Tongue (tissue), 2 donors: ENCODE data around the gene ZNF24. TPM values are rescaled to one million over a fixed set of nuclear protein-coding genes. Genes with fewer than 3 reads are reported as not detected.

Experiments used
- DNase-seq: peaks from one replicate; pipeline ENCODE4 v3.0.0-alpha.2; 2015
- total RNA-seq: library from RNA; depleted of rRNA; stranded (reverse); fragments of >200 nt; gene quantifications from one replicate; pipeline ENCODE4 v1.2.3, GENCODE V29; 2014

The ZNF24 gene
- total RNA-seq, 1 donor from 2014 or later, result 59.2 TPM

DNA sequence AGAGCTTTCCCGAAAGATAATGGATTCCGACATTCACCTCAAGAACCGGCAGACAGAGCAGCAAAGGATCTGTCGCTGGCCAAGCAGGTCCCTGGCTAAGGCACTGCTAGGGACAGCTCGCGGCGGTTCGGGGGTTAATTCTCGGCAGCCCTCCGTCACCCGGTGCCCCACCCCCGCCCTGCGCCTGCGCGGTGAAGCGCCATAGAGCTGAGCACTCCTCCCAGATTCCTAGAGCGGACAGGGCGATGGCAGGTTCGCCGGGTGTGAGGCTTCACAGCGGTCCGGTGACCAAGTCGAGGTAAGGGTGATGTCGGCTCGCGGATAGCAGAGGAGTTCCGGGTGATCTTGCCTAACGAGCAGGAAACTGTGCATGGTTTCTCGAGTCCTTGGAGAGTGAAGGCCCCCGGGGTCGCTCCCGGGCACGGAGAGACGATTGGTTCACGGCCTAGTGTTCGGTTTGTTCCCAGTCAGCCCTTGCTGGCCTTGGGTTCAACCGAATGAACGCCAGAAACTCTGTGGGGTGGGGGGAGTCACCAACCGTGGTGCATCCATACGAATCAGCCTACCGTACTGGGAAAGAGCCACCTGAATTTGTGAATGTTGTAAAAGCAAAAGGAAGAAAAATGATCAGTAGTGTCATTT is 54.0 kb downstream of the ZNF24 start, which contains the start of gene ZSCAN30:
Gene ZSCAN30, minus strand, starts transcription at position 136 of the 642 bp plus-strand sequence. CDS start 25,877 bp downstream, outside the sequence.
- peak; percentile 99 for DNase-seq

DNA sequence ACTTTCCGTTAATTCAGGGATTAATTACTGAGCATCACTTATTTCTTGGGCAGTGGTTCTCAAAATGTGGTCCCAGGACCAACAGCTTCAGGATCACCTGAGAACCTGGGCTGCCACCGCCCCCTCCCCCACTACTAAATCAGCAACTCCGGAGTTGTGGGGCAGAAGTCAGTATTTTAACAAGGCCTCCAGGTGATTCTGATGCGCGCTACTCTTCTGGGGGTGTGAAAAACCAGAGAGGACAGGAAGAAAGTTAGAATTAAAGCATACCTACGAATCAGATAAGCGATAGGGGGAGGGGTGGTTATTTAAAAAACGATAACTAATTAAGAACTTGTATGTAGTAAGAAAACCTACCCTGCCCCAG is 54.5 kb downstream of the ZNF24 start:
- no peak for DNase-seq

DNA sequence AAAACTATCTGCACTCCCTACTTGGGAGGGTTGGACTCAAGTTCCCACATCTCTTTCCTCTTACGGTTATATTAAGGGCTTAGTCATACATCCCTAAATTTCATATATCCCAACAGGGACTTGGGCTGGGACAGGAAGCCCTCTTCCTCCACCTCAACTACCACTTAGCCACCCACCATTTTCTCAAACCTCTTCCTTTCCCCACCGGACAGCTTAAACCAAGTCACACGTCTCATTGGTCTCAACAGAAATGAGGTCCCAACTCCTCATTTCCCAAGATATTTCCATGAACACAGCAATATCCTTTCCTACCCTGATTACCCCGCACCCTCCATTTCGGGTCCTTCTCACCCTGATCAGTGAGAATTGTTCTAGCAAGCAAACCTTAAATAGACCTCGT is 54.9 kb downstream of the ZNF24 start:
- no peak for DNase-seq

DNA sequence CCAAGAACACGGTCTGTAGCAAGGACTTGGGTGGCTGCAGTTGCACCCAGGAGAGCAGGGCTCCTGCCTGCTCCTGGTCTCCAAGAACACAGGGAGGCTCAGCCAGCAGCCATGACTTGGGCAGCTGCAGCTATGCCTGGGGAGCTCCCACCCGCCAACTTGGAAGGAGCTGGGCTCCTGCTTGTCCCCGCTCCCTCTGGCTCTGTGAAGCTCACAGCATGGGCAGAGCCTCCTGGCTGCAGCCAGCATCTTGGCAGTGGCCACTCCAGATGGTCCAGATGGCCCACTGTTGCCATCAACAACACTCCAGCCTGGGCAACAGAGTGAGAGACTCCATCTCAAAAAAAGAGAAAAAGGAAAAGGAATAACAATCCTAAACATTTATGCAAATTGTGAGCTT is 59.4 kb downstream of the ZNF24 start:
- no peak for DNase-seq

DNA sequence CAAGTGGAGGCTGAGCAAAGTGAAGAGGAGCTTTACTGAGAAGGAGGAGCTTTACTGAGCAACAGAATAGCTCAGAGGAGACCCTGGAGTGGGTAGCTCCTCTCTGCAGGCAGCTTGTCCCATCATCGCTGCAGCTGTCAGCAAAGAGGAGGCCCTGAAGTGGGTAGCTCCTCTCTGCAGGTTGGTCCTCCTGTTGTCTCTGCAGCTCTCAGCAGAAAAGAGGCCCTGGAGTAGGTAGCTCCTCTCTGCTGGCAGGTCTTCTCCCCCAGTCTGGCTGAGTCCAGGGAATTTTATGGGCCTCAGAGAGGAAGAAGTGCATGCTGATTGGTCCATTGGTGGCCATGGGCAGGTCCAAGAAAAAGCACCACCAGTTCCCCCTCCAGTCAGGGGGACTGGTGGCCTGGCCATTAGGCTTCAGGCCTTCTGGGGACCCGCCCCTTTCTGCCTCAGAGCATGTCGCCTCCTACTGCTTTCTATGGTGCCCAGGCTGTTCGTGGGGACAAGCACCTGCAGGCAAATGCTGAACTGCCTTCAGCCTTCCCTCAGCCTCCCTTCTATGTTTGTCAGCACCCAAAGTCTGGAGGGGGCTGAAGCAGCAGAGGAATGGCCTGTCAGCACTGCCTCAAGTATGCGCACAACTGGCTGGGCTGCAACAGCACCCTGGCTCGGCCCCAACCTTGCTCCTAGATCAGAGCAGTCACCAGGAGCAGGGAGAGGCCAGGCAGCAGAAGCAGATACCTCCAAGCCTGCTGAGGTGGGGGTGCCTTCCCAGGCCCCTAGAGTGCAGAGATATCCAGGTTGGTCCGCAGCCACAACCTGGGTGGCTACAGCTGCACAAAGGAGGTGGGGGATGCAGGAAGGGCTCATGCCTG is 60.1 kb downstream of the ZNF24 start:
- no peak for DNase-seq

DNA sequence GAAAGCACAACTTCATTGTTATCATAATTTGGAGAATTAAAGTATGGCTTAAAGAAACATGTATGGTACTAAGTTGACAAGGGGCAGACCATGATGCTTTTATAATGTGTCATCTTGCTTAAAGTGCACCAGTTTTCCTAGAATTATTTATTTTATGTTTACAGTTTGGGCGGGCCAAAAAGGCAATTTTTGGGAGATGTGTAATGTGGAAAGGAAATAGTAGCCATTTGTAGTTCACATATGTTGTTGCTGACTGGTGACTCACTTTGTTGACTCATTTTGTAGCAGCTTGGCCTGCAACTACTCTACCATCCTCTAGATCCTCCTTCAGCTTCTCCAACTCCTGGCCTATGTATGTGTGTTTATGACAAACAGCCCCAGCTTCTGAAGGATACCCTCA is 61.9 kb downstream of the ZNF24 start:
- no peak for DNase-seq

Other genes starting within 250 kb of the ZNF24 start
- 37.7 TPM for gene ZNF397, start 103.4 kb downstream of the ZNF24 start, total RNA-seq
- gene ZSCAN30, start 54.2 kb downstream of the ZNF24 start, total RNA-seq, result 23.4 TPM
- gene ZNF396, start 32.9 kb upstream of the ZNF24 start, total RNA-seq, result 1.5 TPM
- gene INO80C, start 153.5 kb upstream of the ZNF24 start, total RNA-seq, result 22.8 TPM
- gene GALNT1, start 237.3 kb upstream of the ZNF24 start, total RNA-seq, result 104 TPM